Stimulated activated naive CD4-positive, alpha-beta T cell (primary cell): ENCODE measurements around the gene CDKN1C.
"Not testable (repeated sequence)": the region's sequence is repeated elsewhere in the genome, so short reads cannot be mapped to it uniquely, and the experiment has no call there.

Experiments used
- DNase-seq, 6 experiments: peaks; one replicate each; lab custom pipeline; 2025; lab: John Stamatoyannopoulos, UW

The CDKN1C gene

GRCh38 chr11:2909133-2909902, 23.7 kb upstream of the CDKN1C start:
- DNase-seq = no peak

GRCh38 chr11:2908130-2908529, 22.6 kb upstream of the CDKN1C start:
- no peak for DNase-seq

- DNase-seq = not testable (repeated sequence)
These were observed 19.7 kb upstream of the CDKN1C start for GRCh38 chr11:2905299-2905698.

GRCh38 chr11:2904153-2905052, 18.8 kb upstream of the CDKN1C start:
- no peak for DNase-seq

GRCh38 chr11:2903672-2904011, 18.1 kb upstream of the CDKN1C start:
- DNase-seq = no peak

- no peak for DNase-seq
These were observed 17.5 kb upstream of the CDKN1C start for GRCh38 chr11:2902784-2903671.

- DNase-seq = peak; percentile 58 to 90 (median 80)
These were observed 16.5 kb upstream of the CDKN1C start for GRCh38 chr11:2901854-2902783.

GRCh38 chr11:2901196-2901796, 15.7 kb upstream of the CDKN1C start:
- no peak for DNase-seq

- no peak for DNase-seq
These were observed 13.7 kb upstream of the CDKN1C start for GRCh38 chr11:2899080-2899783.

GRCh38 chr11:2898366-2899079, 12.9 kb upstream of the CDKN1C start:
- DNase-seq = no peak

GRCh38 chr11:2897048-2897447, 11.5 kb upstream of the CDKN1C start:
- no peak for DNase-seq

- no peak for DNase-seq
These were observed 10.5 kb upstream of the CDKN1C start for GRCh38 chr11:2896047-2896446.

- no peak for DNase-seq
These were observed 8.4 kb upstream of the CDKN1C start for GRCh38 chr11:2893935-2894334.

GRCh38 chr11:2892967-2893528, 7.5 kb upstream of the CDKN1C start:
- no peak for DNase-seq

GRCh38 chr11:2892215-2892966, 6.8 kb upstream of the CDKN1C start:
- DNase-seq = peak; percentile 43 to 81 (median 64)

- peak in 1 of 6 experiments; percentile 22 for DNase-seq
These were observed 6.0 kb upstream of the CDKN1C start for GRCh38 chr11:2891326-2892214.
